GM12891 (cell line): ENCODE results near the gene IRF1.

ENCODE experiments used
- POLR2AphosphoS5 ChIP-seq: IDR thresholded peaks from 2 replicates; pipeline ENCODE4 v1.6.1; 2011; ENCODE audit warnings: low read depth, low read length, control low read depth
- TAF1 ChIP-seq: IDR thresholded peaks from 2 replicates; pipeline ENCODE4 v1.6.1; 2011; ENCODE audit warnings: low read depth, low read length, control low read depth

GRCh38 chr5:132451387-132451786, 39.2 kb downstream of the IRF1 start:
- no peak for TF ChIP-seq POLR2AphosphoS5
- no peak for TF ChIP-seq TAF1
